Activated naive CD4-positive, alpha-beta T cell treated with anti-CD3 and anti-CD28 coated beads, Interleukin-2, amount 10 ng/mL, durations not matched to agents 7 days and 5 days (primary cell): ENCODE results near the gene METTL22.

Experiments used
- CTCF ChIA-PET: fragments of 350-600 bp; sonication (Branson Sonifier 250); formaldehyde crosslinking; loops from one replicate; lab custom pipeline; 2021; ENCODE audit warnings: antibody characterized with exemption; lab: Charles Lee
- DNase-seq: peaks from one replicate; pipeline ENCODE4 v3.0.0-alpha.2; 2020
- H3K27ac Mint-ChIP-seq: one replicate; pipeline ENCODE4 v1.8.0; 2021; ENCODE audit warnings: mild to moderate bottlenecking, moderate library complexity, mixed read lengths
- H3K27me3 Mint-ChIP-seq: one replicate; pipeline ENCODE4 v1.8.0; 2021; ENCODE audit warnings: mild to moderate bottlenecking, mixed read lengths
- H3K36me3 Mint-ChIP-seq: one replicate; pipeline ENCODE4 v1.8.0; 2021; ENCODE audit warnings: mixed read lengths
- H3K4me1 Mint-ChIP-seq: one replicate; pipeline ENCODE4 v1.8.0; 2021; ENCODE audit warnings: mixed read lengths
- H3K4me3 Mint-ChIP-seq: one replicate; pipeline ENCODE4 v1.8.0; 2021; ENCODE audit warnings: mild to moderate bottlenecking, moderate library complexity, mixed read lengths
- H3K9me3 Mint-ChIP-seq: one replicate; pipeline ENCODE4 v1.8.0; 2021; ENCODE audit warnings: mixed read lengths

METTL22 gene

DNA sequence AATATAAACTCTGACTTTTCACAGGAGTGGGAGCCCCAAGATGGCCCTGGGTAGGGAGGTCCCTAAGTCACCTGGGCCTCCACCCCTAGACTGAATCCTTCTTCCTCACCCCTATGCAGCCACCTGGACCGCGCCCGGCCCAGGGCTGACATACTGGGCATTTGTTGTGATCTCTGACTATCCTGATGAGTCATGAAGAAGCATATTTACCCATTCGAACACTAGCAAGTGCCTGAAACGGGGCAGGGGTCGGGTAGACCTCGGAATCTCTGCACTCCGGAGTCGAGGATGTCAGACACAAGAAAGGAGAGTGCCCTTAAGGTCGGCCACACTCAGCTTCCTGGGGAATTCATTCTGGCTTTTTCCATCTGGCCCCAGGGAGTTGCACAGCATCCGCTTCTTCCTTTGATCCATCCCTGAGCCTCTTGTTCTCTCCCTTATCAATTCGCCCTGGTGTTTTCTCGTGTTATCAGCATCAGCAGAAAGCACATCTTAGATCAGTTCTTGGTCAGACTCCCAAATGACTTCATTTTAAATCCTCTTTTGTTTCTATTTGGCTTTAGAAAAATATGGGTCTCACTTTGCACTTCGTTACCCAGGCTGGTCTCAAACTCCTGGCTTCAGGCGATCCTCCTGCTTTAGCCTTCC lies 10.4 kb downstream of the METTL22 start:
- H3K4me3 Mint-ChIP-seq = no peak overlapping the region
- DNase-seq = no peak
- no peaks in the 10 kb centered on the region for H3K9me3 Mint-ChIP-seq
- peaks cover 42% of the 10 kb centered on the region for H3K36me3 Mint-ChIP-seq
- H3K27me3 Mint-ChIP-seq = no peaks in the 10 kb centered on the region
- peaks cover 2% of the 10 kb centered on the region for H3K4me1 Mint-ChIP-seq
- peak overlapping the region; percentile 12 for H3K27ac Mint-ChIP-seq
- CTCF ChIA-PET = no interaction called here

DNA sequence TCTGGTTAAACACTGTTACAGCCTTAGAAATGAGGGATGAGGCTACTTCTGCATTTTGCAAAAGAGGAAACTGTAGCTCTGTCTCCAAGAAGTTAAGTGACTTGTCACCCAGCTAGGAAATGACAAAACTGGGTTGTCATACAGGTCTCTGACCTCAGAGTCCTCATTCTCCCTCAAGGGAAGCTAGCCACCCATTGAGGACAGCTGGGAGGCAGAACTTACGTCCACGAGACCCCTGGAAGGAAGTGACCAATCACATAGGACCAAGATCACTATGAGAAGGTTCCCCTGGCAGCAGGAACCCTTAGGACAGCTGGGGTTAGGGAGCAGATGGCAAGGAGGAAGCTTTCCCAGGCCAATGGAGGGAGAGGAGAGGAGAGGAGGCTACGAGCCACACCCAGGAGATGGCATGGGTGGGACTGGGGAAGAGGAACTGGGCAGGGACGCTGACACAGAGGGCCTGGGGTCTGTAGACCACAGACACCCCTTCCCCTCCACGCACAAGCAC lies 11.2 kb downstream of the METTL22 start:
- Mint-ChIP-seq H3K36me3 (peaks cover 35% of the 10 kb centered on the region), H3K27me3 (no peaks in the 10 kb centered on the region), H3K27ac (no peak overlapping the region), H3K9me3 (no peaks in the 10 kb centered on the region), H3K4me1 (no peaks in the 10 kb centered on the region), H3K4me3 (no peak overlapping the region)
- no peak for DNase-seq
- CTCF ChIA-PET = interaction anchor here (0.6 kb wide), 1 partner anchor 17 kb away, joined by 3 read pairs; no protein-coding TSS in a partner anchor

GRCh38 chr16:8634991-8635736 lies 13.7 kb downstream of the METTL22 start:
- H3K27me3 Mint-ChIP-seq = no peaks in the 10 kb centered on the region
- H3K27ac Mint-ChIP-seq = no peak overlapping the region
- H3K9me3 Mint-ChIP-seq = no peaks in the 10 kb centered on the region
- H3K36me3 Mint-ChIP-seq = peaks cover 29% of the 10 kb centered on the region
- CTCF ChIA-PET = no interaction called here
- H3K4me1 Mint-ChIP-seq = no peaks in the 10 kb centered on the region
- no peak overlapping the region for H3K4me3 Mint-ChIP-seq
- no peak for DNase-seq

DNA sequence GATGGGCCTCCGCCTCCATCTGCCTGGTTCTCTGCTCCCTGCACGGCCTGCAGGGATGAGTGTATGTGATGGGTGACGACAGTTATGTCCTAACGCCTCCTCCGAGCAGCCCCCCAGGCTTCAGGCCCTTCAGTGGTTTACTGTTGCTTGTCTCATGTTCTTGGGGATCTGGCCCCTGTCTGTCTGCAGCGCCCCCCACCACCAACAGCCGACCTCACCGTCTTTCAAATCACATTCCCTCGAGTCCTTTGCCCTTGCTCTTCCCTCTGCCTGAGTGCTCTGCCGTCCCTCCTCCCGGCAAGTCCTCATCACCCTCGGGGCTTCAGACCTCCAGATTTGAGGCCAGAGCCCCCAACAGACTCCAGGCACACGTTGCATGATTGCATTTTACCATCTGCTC lies 18.2 kb downstream of the METTL22 start:
- H3K9me3 Mint-ChIP-seq = no peaks in the 10 kb centered on the region
- no peak overlapping the region for H3K27ac Mint-ChIP-seq
- peaks cover 55% of the 10 kb centered on the region for H3K36me3 Mint-ChIP-seq
- H3K4me3 Mint-ChIP-seq = no peak overlapping the region
- peaks cover 8% of the 10 kb centered on the region for H3K4me1 Mint-ChIP-seq
- no peak for DNase-seq
- CTCF ChIA-PET = interaction anchor here (1.2 kb wide), 1 partner anchor 14 kb away, joined by 3 read pairs; no protein-coding TSS in a partner anchor
- H3K27me3 Mint-ChIP-seq = no peaks in the 10 kb centered on the region

- CTCF ChIA-PET = no interaction called here
- Mint-ChIP-seq H3K4me3 (no peak overlapping the region), H3K27ac (no peak overlapping the region), H3K36me3 (peaks cover 59% of the 10 kb centered on the region), H3K4me1 (peaks cover 17% of the 10 kb centered on the region), H3K9me3 (no peaks in the 10 kb centered on the region), H3K27me3 (no peaks in the 10 kb centered on the region)
- DNase-seq = no peak
Observed at GRCh38 chr16:8641671-8642070, 20.2 kb downstream of the METTL22 start.

DNA sequence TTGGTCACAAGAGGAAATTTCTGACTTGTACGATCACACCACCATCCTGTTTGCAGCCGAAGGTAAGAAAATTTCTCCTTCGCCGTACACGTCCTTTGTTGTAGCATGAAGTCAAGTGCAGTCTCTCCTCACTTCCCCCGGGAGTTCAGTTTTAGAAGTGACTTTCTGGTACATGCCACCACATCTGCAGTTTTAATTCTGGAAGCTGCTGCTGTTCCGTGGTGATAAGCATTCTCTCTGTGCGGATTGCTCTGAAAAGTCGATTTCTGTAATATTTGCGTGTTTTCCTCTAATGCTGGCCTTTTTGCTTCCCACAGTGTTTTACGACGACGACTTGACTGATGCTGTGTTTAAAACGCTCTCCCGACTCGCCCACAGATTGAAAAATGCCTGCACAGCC lies 20.6 kb downstream of the METTL22 start:
- Mint-ChIP-seq H3K27ac (no peak overlapping the region), H3K36me3 (peaks cover 64% of the 10 kb centered on the region), H3K4me1 (peaks cover 17% of the 10 kb centered on the region), H3K9me3 (no peaks in the 10 kb centered on the region), H3K27me3 (no peaks in the 10 kb centered on the region), H3K4me3 (no peak overlapping the region)
- DNase-seq = no peak
- CTCF ChIA-PET = no interaction called here

DNA sequence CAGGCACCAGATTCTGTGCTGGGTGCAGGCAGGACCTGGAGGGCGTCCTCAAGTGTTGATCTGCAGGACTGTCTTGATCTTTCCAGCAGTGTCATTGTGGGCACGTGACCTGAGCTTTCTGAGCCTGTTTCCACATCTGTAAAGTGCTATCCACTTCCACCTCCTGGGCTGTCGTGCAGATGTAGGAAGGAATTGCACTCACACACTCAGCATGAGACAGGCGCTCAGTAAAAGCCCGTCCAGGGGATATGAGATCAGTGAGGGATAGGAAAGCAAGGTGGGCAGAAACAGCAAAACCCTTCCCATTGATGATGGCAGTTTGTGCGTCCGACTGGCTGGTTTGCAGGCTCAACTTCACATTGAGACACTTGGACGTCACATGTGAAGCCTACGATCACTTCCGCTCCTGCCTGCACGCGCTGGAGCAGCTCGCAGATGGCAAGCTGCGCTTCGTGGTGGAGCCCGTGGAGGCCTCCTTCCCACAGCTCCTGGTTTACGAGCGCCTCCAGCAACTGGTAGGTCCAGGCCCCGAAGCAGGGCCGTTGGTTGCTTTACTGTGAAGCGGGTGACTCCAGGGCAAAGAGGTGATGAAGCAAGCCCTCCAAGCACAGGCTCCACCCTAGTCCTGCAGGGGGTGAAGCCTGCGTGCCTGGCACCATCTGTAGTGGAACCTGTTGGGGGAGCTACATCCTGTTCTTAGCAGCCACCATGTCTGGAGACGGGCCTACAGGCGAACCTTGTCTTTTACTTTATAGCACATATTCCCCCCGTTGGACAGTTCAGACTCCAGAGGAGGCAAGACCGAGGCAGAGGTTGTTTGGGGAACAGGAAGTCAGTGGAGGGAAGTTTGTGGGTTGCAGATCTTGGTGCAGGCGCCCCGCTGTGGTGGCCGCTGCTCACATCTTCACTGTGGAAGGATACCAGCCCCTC lies 23.0 kb downstream of the METTL22 start:
- Mint-ChIP-seq H3K27me3 (no peaks in the 10 kb centered on the region), H3K27ac (peak overlapping the region; percentile 81), H3K36me3 (peaks cover 64% of the 10 kb centered on the region), H3K4me1 (peaks cover 17% of the 10 kb centered on the region), H3K4me3 (no peak overlapping the region), H3K9me3 (no peaks in the 10 kb centered on the region)
- peak; percentile 43 for DNase-seq
- CTCF ChIA-PET = interaction anchor here (1.2 to 4.0 kb wide), 6 partner anchors 10 to 76 kb away, joined by 3 to 21 read pairs (median 6); no protein-coding TSS in a partner anchor

DNA sequence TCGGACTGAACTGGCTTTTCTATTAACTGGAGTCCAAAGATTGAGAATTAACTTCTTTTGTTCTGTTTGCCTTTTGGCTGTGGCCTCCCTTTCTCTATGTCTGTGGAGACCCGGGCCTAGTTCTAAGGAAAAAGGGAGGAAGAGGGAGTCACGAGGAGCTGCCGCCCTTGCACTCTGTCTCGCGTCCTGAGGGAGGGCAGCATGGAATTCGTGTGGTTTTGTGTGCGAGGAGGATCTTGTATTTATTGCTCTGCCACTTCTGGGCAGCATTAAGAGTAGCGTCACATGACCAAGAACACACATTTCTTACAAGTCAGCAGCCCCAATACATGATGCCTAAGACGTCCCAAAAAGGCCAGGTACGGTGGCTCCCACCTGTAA lies 23.6 kb downstream of the METTL22 start:
- DNase-seq = no peak
- CTCF ChIA-PET = interaction anchor here (1.2 to 4.0 kb wide), 6 partner anchors 10 to 76 kb away, joined by 3 to 21 read pairs (median 6); no protein-coding TSS in a partner anchor
- Mint-ChIP-seq H3K4me1 (peaks cover 17% of the 10 kb centered on the region), H3K4me3 (no peak overlapping the region), H3K27ac (peak overlapping the region; percentile 81), H3K36me3 (peaks cover 58% of the 10 kb centered on the region), H3K27me3 (no peaks in the 10 kb centered on the region), H3K9me3 (no peaks in the 10 kb centered on the region)

DNA sequence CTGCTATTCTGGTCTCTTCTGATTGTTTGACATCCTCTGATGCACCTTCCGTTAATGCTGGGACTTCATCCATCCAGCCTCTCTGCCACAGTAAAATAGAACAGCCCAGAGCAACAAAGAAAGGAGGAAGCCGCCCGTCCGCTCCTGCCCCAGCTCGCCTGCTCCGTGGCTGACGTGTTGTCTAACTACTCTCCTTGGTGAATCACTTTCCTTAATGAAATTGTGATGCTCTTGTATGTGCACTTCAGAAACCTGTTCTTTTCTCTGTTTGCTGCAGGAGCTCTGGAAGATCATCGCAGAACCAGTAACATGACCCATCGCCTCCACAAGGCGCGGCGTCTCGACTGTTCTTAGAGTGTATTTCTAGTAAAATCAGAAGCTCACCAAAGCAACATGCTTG lies 24.3 kb downstream of the METTL22 start:
- no peak for DNase-seq
- H3K27me3 Mint-ChIP-seq = no peaks in the 10 kb centered on the region
- no peaks in the 10 kb centered on the region for H3K9me3 Mint-ChIP-seq

DNA sequence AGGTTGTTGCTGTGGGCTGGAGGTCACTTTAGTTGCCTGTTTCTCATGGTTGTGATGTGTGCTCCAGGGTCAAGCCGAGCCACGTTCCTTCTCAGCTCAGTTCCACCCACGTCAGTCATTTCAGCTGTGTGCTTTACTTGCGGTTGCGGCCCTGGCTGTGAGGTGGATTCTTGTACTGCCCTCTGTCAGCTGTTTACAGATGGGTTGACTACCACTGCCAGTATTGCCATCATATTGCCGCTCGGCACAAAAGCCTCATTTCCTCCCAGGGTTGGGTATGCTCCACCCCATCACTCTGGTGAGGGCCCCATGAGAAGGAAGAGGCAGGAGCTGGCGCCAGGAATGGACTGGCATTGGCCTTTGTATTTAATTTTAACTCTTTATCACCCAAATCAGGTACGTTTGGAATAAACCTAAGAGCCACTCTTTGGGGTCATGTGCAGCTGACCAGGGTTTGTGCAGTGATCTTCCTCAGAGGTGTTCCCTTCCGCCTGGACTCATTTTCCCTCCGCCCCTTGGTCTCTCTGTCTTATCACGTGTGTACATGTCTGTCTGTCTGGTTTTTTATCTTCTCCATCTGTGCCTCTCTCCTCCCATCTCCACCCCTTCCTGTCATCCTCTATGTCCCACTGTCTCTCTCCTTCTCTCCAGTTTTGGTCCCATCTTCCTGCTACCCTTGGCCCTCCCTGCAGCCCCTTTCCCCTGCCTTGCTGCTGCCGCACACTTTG lies 25.0 kb downstream of the METTL22 start:
- no peaks in the 10 kb centered on the region for H3K27me3 Mint-ChIP-seq
- peaks cover 17% of the 10 kb centered on the region for H3K4me1 Mint-ChIP-seq
- no peak for DNase-seq
- peak overlapping the region; percentile 4 for H3K27ac Mint-ChIP-seq
- H3K4me3 Mint-ChIP-seq = no peak overlapping the region
- H3K9me3 Mint-ChIP-seq = no peaks in the 10 kb centered on the region
- peaks cover 55% of the 10 kb centered on the region for H3K36me3 Mint-ChIP-seq
- CTCF ChIA-PET = interaction anchor here (0.8 to 4.0 kb wide), 5 partner anchors 8 to 234 kb away, joined by 3 to 21 read pairs (median 6); no protein-coding TSS in a partner anchor

More for the DNA sequence above, 24.3 kb downstream of the METTL22 start:
- CTCF ChIA-PET = interaction anchor here (0.8 to 4.0 kb wide), 6 partner anchors 9 to 234 kb away, joined by 3 to 21 read pairs (median 6); no protein-coding TSS in a partner anchor
- H3K4me1 Mint-ChIP-seq = peaks cover 17% of the 10 kb centered on the region
- H3K36me3 Mint-ChIP-seq = peaks cover 58% of the 10 kb centered on the region
- H3K4me3 Mint-ChIP-seq = no peak overlapping the region
- peak overlapping the region; percentile 2 for H3K27ac Mint-ChIP-seq

DNA sequence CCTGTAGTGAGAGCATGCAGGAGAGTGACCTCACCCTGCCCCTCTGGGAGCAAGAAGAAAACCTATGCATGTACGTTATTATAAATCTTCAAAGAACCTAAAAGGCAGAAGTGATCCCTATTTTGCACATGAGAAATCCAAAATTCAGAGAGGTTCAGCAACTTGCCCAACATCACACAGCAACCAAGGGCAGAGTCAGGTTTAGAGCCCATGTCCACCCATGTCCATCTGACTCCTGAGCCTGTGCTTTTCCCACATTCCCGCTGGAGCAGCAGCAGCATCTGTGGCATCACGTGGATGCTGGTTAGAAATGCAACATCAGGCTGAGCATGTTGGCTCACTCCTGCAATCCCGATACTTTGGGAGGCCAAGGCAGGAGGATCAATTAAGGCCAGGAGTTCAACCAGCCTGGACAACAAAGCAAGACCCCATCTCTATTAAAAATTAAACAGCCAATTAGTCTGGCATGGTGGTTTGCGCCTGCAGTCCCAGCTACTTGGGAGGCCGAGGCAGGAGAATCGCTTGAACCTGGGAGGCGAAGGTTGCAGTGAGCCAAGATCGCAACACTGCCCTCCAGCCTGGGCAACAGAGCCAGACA lies 26.3 kb downstream of the METTL22 start:
- Mint-ChIP-seq H3K9me3 (no peaks in the 10 kb centered on the region), H3K36me3 (peaks cover 42% of the 10 kb centered on the region), H3K27me3 (no peaks in the 10 kb centered on the region), H3K4me3 (no peak overlapping the region), H3K4me1 (peaks cover 17% of the 10 kb centered on the region), H3K27ac (no peak overlapping the region)
- CTCF ChIA-PET = no interaction called here
- DNase-seq = no peak

- H3K36me3 Mint-ChIP-seq = peaks cover 32% of the 10 kb centered on the region
- no peaks in the 10 kb centered on the region for H3K27me3 Mint-ChIP-seq
- H3K9me3 Mint-ChIP-seq = no peaks in the 10 kb centered on the region
- peaks cover 17% of the 10 kb centered on the region for H3K4me1 Mint-ChIP-seq
- H3K27ac Mint-ChIP-seq = no peak overlapping the region
- no peak for DNase-seq
- H3K4me3 Mint-ChIP-seq = no peak overlapping the region
- CTCF ChIA-PET = no interaction called here
Observed at GRCh38 chr16:8648877-8649276, 27.4 kb downstream of the METTL22 start.
